Measurements from ENCODE around the gene CFAP45. TPM values are rescaled to one million over a fixed set of nuclear protein-coding genes. Genes with fewer than 3 reads are reported as not detected.

CFAP45 gene
- total and polyA plus RNA-seq, 2 experiments from 2014 or later: 0.36 TPM; not detected in 1

- TF ChIP-seq EZH2phosphoT487 (IDR thresholded peaks at IDR 0.05; ENCODE audit: unreplicated experiment): no peak
- TF ChIP-seq, protein P1, sequence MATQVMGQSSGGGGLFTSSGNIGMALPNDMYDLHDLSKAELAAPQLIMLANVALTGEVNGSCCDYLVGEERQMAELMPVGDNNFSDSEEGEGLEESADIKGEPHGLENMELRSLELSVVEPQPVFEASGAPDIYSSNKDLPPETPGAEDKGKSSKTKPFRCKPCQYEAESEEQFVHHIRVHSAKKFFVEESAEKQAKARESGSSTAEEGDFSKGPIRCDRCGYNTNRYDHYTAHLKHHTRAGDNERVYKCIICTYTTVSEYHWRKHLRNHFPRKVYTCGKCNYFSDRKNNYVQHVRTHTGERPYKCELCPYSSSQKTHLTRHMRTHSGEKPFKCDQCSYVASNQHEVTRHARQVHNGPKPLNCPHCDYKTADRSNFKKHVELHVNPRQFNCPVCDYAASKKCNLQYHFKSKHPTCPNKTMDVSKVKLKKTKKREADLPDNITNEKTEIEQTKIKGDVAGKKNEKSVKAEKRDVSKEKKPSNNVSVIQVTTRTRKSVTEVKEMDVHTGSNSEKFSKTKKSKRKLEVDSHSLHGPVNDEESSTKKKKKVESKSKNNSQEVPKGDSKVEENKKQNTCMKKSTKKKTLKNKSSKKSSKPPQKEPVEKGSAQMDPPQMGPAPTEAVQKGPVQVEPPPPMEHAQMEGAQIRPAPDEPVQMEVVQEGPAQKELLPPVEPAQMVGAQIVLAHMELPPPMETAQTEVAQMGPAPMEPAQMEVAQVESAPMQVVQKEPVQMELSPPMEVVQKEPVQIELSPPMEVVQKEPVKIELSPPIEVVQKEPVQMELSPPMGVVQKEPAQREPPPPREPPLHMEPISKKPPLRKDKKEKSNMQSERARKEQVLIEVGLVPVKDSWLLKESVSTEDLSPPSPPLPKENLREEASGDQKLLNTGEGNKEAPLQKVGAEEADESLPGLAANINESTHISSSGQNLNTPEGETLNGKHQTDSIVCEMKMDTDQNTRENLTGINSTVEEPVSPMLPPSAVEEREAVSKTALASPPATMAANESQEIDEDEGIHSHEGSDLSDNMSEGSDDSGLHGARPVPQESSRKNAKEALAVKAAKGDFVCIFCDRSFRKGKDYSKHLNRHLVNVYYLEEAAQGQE (IDR thresholded peaks at IDR 0.05; ENCODE audit: unreplicated experiment): no peak
- no peak for TF ChIP-seq ZNF114 (CRISPR knock-in tag; IDR thresholded peaks at IDR 0.05)
- TF ChIP-seq POLR2AphosphoS5 (IDR thresholded peaks at IDR 0.05; ENCODE audit: low read depth): no peak
- TF ChIP-seq JUNB (IDR thresholded peaks at IDR 0.05; ENCODE audit: unreplicated experiment): no peak
- TF ChIP-seq ZNF462 (CRISPR knock-in tag; IDR thresholded peaks at IDR 0.05): no peak
- Histone ChIP-seq H3K27ac (ENCODE audit: low read depth) (no peak overlapping the region), H3K9me2 (ENCODE audit: insufficient read depth) (no peaks in the 10 kb centered on the region), H3K36me3 (ENCODE audit: insufficient read depth) (no peaks in the 10 kb centered on the region), H2AFZ (no peak overlapping the region), H3K4me2 (no peak overlapping the region), H4K20me1 (replicated peaks; ENCODE audit: insufficient read depth) (no peaks in the 10 kb centered on the region), H3K27me3 (ENCODE audit: insufficient read depth) (no peaks in the 10 kb centered on the region), H3F3A (replicated peaks; ENCODE audit: low read depth) (no peaks in the 10 kb centered on the region), H3K4me3 (no peak overlapping the region), H3K4me1 (ENCODE audit: insufficient read depth) (no peaks in the 10 kb centered on the region), H3K79me2 (replicated peaks; ENCODE audit: insufficient read depth) (no peaks in the 10 kb centered on the region)
- ATAC-seq (no peak), DNase-seq (ENCODE audit: low spot score) (no peak)
- Mint-ChIP-seq H3K4me1 (no peaks in the 10 kb centered on the region; the same call in 2 of the 3 replicates), H3K9me3 (no peaks in the 10 kb centered on the region; the same call in 2 of the 3 replicates), H3K27ac (no peak overlapping the region), H3K27me3 (ENCODE audit: insufficient read depth, low read depth, poor library complexity) (peaks cover 10% of the 10 kb centered on the region), H3K36me3 (ENCODE audit: low read depth) (no peaks in the 10 kb centered on the region), H3K4me3 (no peak overlapping the region)
Observed at GRCh38 chr1:159862031-159862430, 37.9 kb downstream of the CFAP45 start.

Data from GM23338 (cell line).